ENCODE data around the gene CD300C.

CD300C gene

GRCh38 chr17:74516561-74517328 is 29.2 kb downstream of the CD300C start:
- Histone ChIP-seq H3K27ac (no peak overlapping the region), H3K27me3 (replicated peaks) (no peaks in the 10 kb centered on the region), H3K4me3 (ENCODE audit: low read depth, low read length) (no peak overlapping the region), H3K36me3 (replicated peaks) (no peaks in the 10 kb centered on the region)
- no peak for DNase-seq
- in situ Hi-C loops (cut with HindIII; ENCODE audit: low pct_ligation_motif_present, low sequenced_read_pairs): no loop called here
- no peak for TF ChIP-seq CTCF (IDR thresholded peaks at IDR 0.05; ENCODE audit: low read depth, low read length, missing control alignments)

- Histone ChIP-seq H3K4me3 (ENCODE audit: low read depth, low read length) (no peak overlapping the region), H3K36me3 (replicated peaks) (no peaks in the 10 kb centered on the region), H3K27ac (no peak overlapping the region), H3K27me3 (replicated peaks) (no peaks in the 10 kb centered on the region)
- no peak for DNase-seq
- in situ Hi-C loops (cut with HindIII; ENCODE audit: low pct_ligation_motif_present, low sequenced_read_pairs): no loop called here
- no peak for TF ChIP-seq CTCF (IDR thresholded peaks at IDR 0.05; ENCODE audit: low read depth, low read length, missing control alignments)
These were observed 30.0 kb downstream of the CD300C start for GRCh38 chr17:74515941-74516340.

- DNase-seq: no peak
- in situ Hi-C loops (cut with HindIII; ENCODE audit: low pct_ligation_motif_present, low sequenced_read_pairs): no loop called here
These were observed 31.1 kb downstream of the CD300C start for GRCh38 chr17:74514632-74515334.

GRCh38 chr17:74513987-74514631 is 31.8 kb downstream of the CD300C start:
- H3K4me3 ChIP-seq (ENCODE audit: low read depth, low read length): no peak overlapping the region
- in situ Hi-C loops (cut with HindIII; ENCODE audit: low pct_ligation_motif_present, low sequenced_read_pairs): no loop called here
- H3K36me3 ChIP-seq (replicated peaks): no peaks in the 10 kb centered on the region
- no peaks in the 10 kb centered on the region for H3K27me3 ChIP-seq (replicated peaks)
- peak; percentile 18 for DNase-seq
- no peak for TF ChIP-seq CTCF (IDR thresholded peaks at IDR 0.05; ENCODE audit: low read depth, low read length, missing control alignments)
- no peak overlapping the region for H3K27ac ChIP-seq

More at GRCh38 chr17:74514632-74515334, 31.1 kb downstream of the CD300C start:
- Histone ChIP-seq H3K27me3 (replicated peaks) (no peaks in the 10 kb centered on the region), H3K36me3 (replicated peaks) (no peaks in the 10 kb centered on the region), H3K4me3 (ENCODE audit: low read depth, low read length) (no peak overlapping the region), H3K27ac (no peak overlapping the region)
- no peak for TF ChIP-seq CTCF (IDR thresholded peaks at IDR 0.05; ENCODE audit: low read depth, low read length, missing control alignments)

GRCh38 chr17:74512624-74513091 is 33.3 kb downstream of the CD300C start:
- H3K27me3 ChIP-seq (replicated peaks): no peaks in the 10 kb centered on the region
- in situ Hi-C loops (cut with HindIII; ENCODE audit: low pct_ligation_motif_present, low sequenced_read_pairs): no loop called here
- no peaks in the 10 kb centered on the region for H3K36me3 ChIP-seq (replicated peaks)
- DNase-seq: no peak
- TF ChIP-seq CTCF (IDR thresholded peaks at IDR 0.05; ENCODE audit: low read depth, low read length, missing control alignments): no peak
- H3K27ac ChIP-seq: no peak overlapping the region
- H3K4me3 ChIP-seq (ENCODE audit: low read depth, low read length): no peak overlapping the region
